ENCODE measurements around the gene TMEM98.
"Not testable (repeated sequence)": the region's sequence is repeated elsewhere in the genome, so short reads cannot be mapped to it uniquely, and the experiment has no call there.

TMEM98 gene

DNA sequence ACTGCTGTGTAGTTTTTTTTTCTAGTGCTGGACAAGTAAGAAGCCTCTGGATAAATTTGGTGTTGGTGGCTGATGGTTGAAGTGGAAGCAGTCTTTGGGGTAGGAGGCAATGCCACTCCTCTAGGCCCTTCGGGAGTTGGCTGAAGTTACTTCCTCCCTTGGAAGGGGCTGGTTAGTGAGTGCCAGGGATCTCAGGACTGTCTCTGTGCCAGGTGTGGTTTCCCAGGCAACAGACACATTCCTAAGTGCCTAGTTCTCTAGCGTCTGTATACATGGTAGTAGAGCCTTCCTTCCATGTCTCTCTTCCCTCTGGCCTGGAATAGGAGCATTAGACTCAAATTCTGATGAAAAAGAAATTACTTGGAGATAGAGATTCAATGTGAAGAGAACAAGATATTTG is 15.3 kb downstream of the TMEM98 start:
- H3K4me3 ChIP-seq (ENCODE audit: low read depth, low read length) = no peak overlapping the region
- no peak overlapping the region for H3K9ac ChIP-seq (ENCODE audit: low read depth, low read length)
- H3K36me3 ChIP-seq (ENCODE audit: control insufficient read depth, insufficient read depth, low read length) = peaks cover 37% of the 10 kb centered on the region
- H3K9me3 ChIP-seq (ENCODE audit: control insufficient read depth, insufficient read depth, low read length) = no peaks in the 10 kb centered on the region
- no peak overlapping the region for H3K27ac ChIP-seq (ENCODE audit: low read depth, low read length)
- no peaks in the 10 kb centered on the region for H3K4me1 ChIP-seq (ENCODE audit: control insufficient read depth, insufficient read depth, low read length)
- no peaks in the 10 kb centered on the region for H3K27me3 ChIP-seq (ENCODE audit: control insufficient read depth, insufficient read depth, low read length)

DNA sequence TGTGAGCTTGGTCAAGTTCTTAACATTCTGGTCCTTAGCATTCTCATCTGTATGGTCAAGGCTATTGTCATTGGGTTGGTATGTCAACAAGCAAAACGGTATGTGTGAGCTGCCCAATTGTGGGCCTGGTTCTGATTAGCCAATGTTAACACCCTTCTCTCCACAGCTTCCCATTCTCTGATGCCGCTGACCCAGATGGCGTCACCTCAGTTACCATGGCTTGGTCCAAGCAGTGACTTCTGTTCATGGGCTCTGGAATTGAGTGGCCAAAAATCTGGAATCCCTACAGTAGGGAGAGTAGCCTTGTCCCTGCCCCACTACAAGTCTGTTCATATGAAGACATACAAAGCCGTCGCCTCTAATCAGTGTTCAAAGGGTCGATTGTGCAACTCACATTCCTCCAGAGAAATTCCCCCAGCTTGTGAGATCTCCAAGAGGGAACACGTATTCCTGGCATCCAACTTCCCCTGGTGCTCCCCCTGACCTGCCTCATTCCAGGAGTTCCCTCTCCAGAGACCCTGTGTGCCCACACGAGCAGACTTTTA is 15.8 kb downstream of the TMEM98 start:
- Histone ChIP-seq H3K36me3 (ENCODE audit: control insufficient read depth, insufficient read depth, low read length) (peaks cover 32% of the 10 kb centered on the region), H3K9me3 (ENCODE audit: control insufficient read depth, insufficient read depth, low read length) (no peaks in the 10 kb centered on the region), H3K27ac (ENCODE audit: low read depth, low read length) (no peak overlapping the region), H3K27me3 (ENCODE audit: control insufficient read depth, insufficient read depth, low read length) (no peaks in the 10 kb centered on the region), H3K4me3 (ENCODE audit: low read depth, low read length) (no peak overlapping the region), H3K4me1 (ENCODE audit: control insufficient read depth, insufficient read depth, low read length) (no peaks in the 10 kb centered on the region), H3K9ac (ENCODE audit: low read depth, low read length) (no peak overlapping the region)

DNA sequence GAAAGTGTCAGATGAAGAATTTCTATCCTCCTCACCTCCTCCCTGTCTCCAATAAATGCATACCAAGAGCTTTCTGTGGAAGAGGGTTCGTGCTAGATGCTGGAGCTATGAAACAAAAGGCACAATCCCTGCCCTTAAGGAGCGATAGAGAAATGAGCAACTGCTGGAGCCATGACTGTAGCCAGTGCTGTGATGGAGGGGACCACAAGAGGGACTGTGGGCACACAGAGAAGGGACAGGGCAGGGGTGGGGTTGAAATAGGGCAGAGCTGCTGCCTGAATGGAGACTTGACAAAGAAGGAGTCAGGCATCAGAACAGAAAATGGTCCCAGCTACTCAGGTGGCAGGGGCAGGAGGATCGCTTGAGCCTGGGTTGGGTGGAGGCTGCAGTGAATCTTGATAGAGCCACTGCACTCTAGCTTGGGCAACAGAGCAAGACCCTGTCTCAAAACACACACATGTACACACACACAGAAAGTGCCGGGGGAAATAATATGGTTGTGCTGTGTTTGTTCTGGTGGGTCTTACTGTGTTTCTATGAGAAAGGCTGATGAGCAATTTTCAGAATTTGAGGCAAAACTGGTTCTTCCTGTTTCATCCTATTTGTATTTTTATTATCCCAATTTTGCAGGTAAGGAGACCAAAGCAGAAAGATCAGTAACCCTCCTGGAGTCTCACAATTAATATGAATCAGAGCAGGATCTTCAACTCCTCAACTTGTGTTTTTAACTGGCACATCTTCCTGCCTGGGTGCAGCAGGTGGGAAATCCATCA is 16.5 kb downstream of the TMEM98 start:
- no peak overlapping the region for H3K4me3 ChIP-seq (ENCODE audit: low read depth, low read length)
- no peak overlapping the region for H3K27ac ChIP-seq (ENCODE audit: low read depth, low read length)
- H3K9me3 ChIP-seq (ENCODE audit: control insufficient read depth, insufficient read depth, low read length) = no peaks in the 10 kb centered on the region
- H3K9ac ChIP-seq (ENCODE audit: low read depth, low read length) = no peak overlapping the region
- H3K36me3 ChIP-seq (ENCODE audit: control insufficient read depth, insufficient read depth, low read length) = peaks cover 27% of the 10 kb centered on the region
- H3K27me3 ChIP-seq (ENCODE audit: control insufficient read depth, insufficient read depth, low read length) = no peaks in the 10 kb centered on the region
- no peaks in the 10 kb centered on the region for H3K4me1 ChIP-seq (ENCODE audit: control insufficient read depth, insufficient read depth, low read length)

DNA sequence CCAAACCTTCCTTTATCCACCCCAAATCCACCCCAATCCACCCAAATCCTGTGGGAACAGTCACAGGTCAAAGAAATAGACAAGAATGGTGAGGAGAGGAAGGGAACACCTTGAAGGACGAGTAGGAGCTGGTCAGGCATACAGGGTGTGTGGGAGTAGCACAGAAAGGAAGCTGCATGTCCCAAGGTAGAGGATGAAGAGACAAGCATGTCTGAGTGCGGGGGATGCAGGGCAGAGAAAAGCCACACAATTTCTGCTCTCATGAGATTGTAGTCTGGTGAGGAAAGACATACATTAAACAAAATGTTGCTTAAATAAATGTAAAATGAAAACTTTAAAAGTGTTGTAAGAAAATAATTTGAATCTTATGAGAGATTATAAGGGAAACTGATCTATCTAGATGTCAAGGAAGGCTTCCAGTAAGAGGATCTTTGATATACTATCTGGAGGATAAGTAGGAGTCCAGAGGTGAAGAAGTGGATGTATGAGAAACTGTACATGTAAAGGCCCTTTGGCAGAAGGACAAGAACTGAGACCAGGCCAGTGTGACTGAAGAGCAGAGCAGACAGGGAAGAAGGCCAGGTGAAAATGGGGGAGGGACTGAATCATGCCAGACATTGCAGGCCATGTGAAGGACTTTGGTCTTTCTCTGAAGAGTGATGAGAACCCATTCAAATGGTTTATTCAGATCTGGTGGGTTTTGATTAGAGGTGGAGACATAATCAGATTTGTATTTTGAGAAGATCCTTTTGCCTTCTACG is 18.6 kb downstream of the TMEM98 start:
- Histone ChIP-seq H3K4me3 (ENCODE audit: low read depth, low read length) (no peak overlapping the region), H3K4me1 (ENCODE audit: control insufficient read depth, insufficient read depth, low read length) (no peaks in the 10 kb centered on the region), H3K36me3 (ENCODE audit: control insufficient read depth, insufficient read depth, low read length) (peaks cover 6% of the 10 kb centered on the region; the same call in 1 of the 2 replicates), H3K27me3 (ENCODE audit: control insufficient read depth, insufficient read depth, low read length) (no peaks in the 10 kb centered on the region), H3K27ac (ENCODE audit: low read depth, low read length) (no peak overlapping the region), H3K9ac (ENCODE audit: low read depth, low read length) (no peak overlapping the region), H3K9me3 (ENCODE audit: control insufficient read depth, insufficient read depth, low read length) (no peaks in the 10 kb centered on the region)

DNA sequence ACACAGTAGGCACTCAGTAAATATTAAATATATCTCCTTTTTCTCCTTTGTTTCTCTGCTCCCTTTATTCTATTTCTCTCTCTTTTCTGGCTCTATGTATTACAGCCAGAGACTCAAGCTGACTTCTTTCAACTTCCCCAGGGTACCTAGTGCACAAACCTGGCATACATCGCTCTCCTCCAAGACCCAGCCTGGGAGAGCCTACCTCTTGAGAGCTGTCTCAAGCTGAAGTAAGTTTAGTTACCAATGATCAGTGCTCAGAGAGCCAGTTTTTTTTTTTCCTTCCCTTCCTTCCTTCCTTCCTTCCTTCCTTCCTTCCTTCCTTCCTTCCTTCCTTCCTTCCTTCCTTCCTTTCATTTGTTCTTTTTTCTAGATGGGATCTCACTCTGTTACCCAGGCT is 19.8 kb downstream of the TMEM98 start:
- no peak overlapping the region for H3K4me3 ChIP-seq (ENCODE audit: low read depth, low read length)
- no peaks in the 10 kb centered on the region for H3K9me3 ChIP-seq (ENCODE audit: control insufficient read depth, insufficient read depth, low read length)
- no peaks in the 10 kb centered on the region for H3K36me3 ChIP-seq (ENCODE audit: control insufficient read depth, insufficient read depth, low read length)
- no peaks in the 10 kb centered on the region for H3K27me3 ChIP-seq (ENCODE audit: control insufficient read depth, insufficient read depth, low read length)
- H3K4me1 ChIP-seq (ENCODE audit: control insufficient read depth, insufficient read depth, low read length) = no peaks in the 10 kb centered on the region
- H3K9ac ChIP-seq (ENCODE audit: low read depth, low read length) = no peak overlapping the region
- H3K27ac ChIP-seq (ENCODE audit: low read depth, low read length) = no peak overlapping the region

DNA sequence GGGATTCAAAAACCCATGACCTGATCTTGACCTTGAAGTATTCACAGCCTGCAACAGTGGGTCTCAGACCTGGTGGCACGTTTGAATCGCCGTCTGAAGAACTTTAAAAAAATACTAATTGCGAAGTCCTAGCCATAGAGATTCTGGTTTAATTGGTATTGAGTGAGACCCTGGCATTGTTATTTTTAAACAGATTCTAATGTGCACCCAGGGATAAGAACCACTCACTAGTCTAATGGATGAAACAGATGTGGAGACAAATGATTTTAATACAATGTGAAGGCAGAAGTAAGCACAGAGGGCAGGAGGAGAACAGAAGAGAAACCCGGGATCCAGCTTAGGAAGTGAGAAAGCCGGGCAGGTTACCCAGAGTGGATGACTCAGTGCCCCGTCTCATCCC is 21.2 kb downstream of the TMEM98 start:
- Histone ChIP-seq H3K4me1 (ENCODE audit: control insufficient read depth, insufficient read depth, low read length) (no peaks in the 10 kb centered on the region), H3K9me3 (ENCODE audit: control insufficient read depth, insufficient read depth, low read length) (no peaks in the 10 kb centered on the region), H3K27me3 (ENCODE audit: control insufficient read depth, insufficient read depth, low read length) (no peaks in the 10 kb centered on the region), H3K27ac (ENCODE audit: low read depth, low read length) (no peak overlapping the region), H3K36me3 (ENCODE audit: control insufficient read depth, insufficient read depth, low read length) (no peaks in the 10 kb centered on the region), H3K4me3 (ENCODE audit: low read depth, low read length) (no peak overlapping the region), H3K9ac (ENCODE audit: low read depth, low read length) (no peak overlapping the region)

DNA sequence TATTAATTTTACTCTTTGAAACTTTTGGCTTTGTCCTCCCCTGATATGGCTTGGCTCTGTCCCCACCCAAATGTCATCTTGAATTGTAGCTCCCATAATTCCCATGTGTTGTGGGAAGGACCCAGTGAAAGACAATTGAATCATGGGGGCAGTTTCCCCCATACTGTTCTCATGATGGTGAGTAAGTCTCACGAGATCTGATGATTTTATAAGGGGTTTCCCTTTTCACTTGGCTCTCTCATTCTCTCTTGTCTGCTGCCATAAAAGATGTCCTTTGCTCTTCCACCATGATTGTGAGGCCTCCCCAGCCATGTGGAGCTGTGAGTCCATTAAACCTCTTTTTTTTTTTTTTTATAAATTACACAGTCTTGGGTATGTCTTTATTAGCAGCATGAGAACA is 24.5 kb downstream of the TMEM98 start:
- not testable (repeated sequence) for H3K9ac ChIP-seq (ENCODE audit: low read depth, low read length); H3K36me3 ChIP-seq (ENCODE audit: control insufficient read depth, insufficient read depth, low read length); H3K4me1 ChIP-seq (ENCODE audit: control insufficient read depth, insufficient read depth, low read length); H3K27me3 ChIP-seq (ENCODE audit: control insufficient read depth, insufficient read depth, low read length); H3K27ac ChIP-seq (ENCODE audit: low read depth, low read length); H3K9me3 ChIP-seq (ENCODE audit: control insufficient read depth, insufficient read depth, low read length); H3K4me3 ChIP-seq (ENCODE audit: low read depth, low read length)

DNA sequence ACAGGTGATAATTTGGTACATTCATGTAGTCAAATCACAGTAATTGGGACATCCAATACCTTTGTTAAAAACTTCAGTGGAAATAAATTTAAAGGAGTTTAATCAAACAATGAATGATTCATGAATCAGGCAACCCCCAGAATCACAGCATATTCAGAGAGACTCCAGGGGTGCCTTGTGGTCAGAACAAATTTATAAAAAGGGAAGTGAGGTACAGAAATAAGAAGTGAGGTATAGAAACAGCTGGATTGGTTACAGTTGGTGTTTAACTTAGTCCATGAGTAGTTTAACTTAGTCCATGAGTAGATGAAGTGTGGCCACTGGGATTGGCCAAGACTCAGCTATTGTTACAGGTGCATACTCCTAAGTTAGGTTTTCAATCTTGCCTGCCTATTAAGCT is 25.1 kb downstream of the TMEM98 start:
- no peaks in the 10 kb centered on the region for H3K36me3 ChIP-seq (ENCODE audit: control insufficient read depth, insufficient read depth, low read length)
- no peaks in the 10 kb centered on the region for H3K9me3 ChIP-seq (ENCODE audit: control insufficient read depth, insufficient read depth, low read length)
- no peaks in the 10 kb centered on the region for H3K27me3 ChIP-seq (ENCODE audit: control insufficient read depth, insufficient read depth, low read length)

DNA sequence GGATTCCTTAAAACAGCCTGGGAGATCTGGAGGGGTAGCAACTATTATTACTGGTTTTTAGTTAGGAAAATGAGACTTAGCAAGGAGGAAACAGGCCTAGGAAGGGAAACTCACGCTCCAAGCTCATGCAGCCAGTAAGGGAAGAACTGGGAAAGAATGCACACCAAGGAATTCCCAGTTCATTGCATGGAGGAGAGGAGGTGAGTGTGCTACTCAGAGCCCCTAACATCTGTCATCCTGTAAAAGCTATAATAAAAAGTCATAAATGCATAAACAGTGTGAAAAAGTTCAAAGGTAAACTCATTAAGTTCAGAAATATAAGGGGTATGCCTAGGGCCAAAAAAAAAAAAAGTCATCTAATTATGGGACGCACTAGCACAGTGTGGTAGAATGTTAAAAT is 25.9 kb downstream of the TMEM98 start:
- H3K27me3 ChIP-seq (ENCODE audit: control insufficient read depth, insufficient read depth, low read length) = no peaks in the 10 kb centered on the region
- H3K4me1 ChIP-seq (ENCODE audit: control insufficient read depth, insufficient read depth, low read length) = no peaks in the 10 kb centered on the region
- no peak overlapping the region for H3K9ac ChIP-seq (ENCODE audit: low read depth, low read length)
- H3K36me3 ChIP-seq (ENCODE audit: control insufficient read depth, insufficient read depth, low read length) = no peaks in the 10 kb centered on the region
- no peak overlapping the region for H3K4me3 ChIP-seq (ENCODE audit: low read depth, low read length)
- no peaks in the 10 kb centered on the region for H3K9me3 ChIP-seq (ENCODE audit: control insufficient read depth, insufficient read depth, low read length)
- no peak overlapping the region for H3K27ac ChIP-seq (ENCODE audit: low read depth, low read length)

More for the DNA sequence above, 25.1 kb downstream of the TMEM98 start:
- Histone ChIP-seq H3K4me3 (ENCODE audit: low read depth, low read length) (no peak overlapping the region), H3K27ac (ENCODE audit: low read depth, low read length) (no peak overlapping the region), H3K4me1 (ENCODE audit: control insufficient read depth, insufficient read depth, low read length) (no peaks in the 10 kb centered on the region), H3K9ac (ENCODE audit: low read depth, low read length) (no peak overlapping the region)

DNA sequence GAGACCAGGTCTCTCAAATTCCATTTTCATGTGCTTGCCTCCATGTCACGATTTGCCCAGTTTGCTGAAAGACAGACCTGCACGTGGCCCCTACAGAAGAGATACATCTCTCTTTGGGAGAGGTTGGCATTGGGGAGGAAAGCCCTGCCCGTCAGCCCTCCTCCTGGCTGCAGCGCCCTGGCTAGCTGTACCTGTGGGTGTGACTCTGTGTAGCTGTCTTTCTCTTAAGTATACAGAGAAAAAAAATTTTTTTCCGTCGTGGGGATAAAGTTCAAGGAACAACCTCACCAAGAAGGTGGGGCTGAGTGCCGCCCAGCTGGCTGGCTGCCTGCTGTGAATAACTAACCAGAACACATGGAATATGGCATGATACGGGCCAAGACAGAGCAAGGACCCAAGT is 26.5 kb downstream of the TMEM98 start:
- Histone ChIP-seq H3K9me3 (ENCODE audit: control insufficient read depth, insufficient read depth, low read length) (no peaks in the 10 kb centered on the region), H3K36me3 (ENCODE audit: control insufficient read depth, insufficient read depth, low read length) (no peaks in the 10 kb centered on the region), H3K27me3 (ENCODE audit: control insufficient read depth, insufficient read depth, low read length) (no peaks in the 10 kb centered on the region), H3K27ac (ENCODE audit: low read depth, low read length) (no peak overlapping the region), H3K4me3 (ENCODE audit: low read depth, low read length) (no peak overlapping the region), H3K4me1 (ENCODE audit: control insufficient read depth, insufficient read depth, low read length) (no peaks in the 10 kb centered on the region), H3K9ac (ENCODE audit: low read depth, low read length) (no peak overlapping the region)

DNA sequence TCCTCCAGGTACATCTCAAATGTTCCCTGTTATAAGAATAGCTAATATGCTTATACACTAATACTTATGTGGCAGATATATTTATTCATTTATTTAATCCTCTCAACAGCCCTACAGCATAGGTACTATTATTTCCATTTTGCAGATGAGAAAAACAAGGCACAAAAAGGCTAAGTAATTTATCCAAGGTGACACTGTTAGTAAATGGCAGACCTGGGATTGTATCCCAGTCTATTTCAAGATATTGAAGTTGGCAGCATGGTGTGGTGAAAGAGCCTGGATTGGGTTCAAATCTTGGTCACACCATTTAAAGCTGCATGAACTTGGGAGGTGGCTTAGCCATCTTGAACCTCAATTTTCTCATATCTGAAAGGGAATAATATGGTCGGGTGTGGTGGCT is 27.2 kb downstream of the TMEM98 start:
- H3K36me3 ChIP-seq (ENCODE audit: control insufficient read depth, insufficient read depth, low read length) = no peaks in the 10 kb centered on the region
- no peak overlapping the region for H3K9ac ChIP-seq (ENCODE audit: low read depth, low read length)
- H3K9me3 ChIP-seq (ENCODE audit: control insufficient read depth, insufficient read depth, low read length) = no peaks in the 10 kb centered on the region
- H3K27ac ChIP-seq (ENCODE audit: low read depth, low read length) = no peak overlapping the region
- H3K4me1 ChIP-seq (ENCODE audit: control insufficient read depth, insufficient read depth, low read length) = no peaks in the 10 kb centered on the region
- H3K4me3 ChIP-seq (ENCODE audit: low read depth, low read length) = no peak overlapping the region
- no peaks in the 10 kb centered on the region for H3K27me3 ChIP-seq (ENCODE audit: control insufficient read depth, insufficient read depth, low read length)

All from HUES48 (cell line).